ENCODE measurements around the gene QTRT2.

The QTRT2 gene

DNA sequence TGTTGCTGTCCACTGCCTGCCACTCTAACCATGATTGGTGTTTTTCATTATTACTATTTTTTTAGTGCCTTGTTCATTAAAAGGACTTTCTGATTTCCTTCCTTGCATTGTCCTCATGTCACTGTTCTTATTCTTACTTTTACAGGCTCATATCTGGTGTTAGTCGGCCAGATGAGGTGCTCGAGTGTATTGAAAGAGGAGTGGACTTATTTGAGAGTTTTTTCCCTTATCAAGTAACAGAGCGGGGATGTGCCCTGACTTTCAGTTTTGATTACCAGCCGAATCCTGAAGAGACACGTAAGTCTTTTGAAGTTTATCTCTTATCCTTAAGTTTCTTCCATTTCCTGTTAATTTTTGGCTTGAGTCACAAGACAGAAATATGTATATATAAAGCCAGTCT is 23.2 kb downstream of the QTRT2 start:
- DNase-seq, result no peak

DNA sequence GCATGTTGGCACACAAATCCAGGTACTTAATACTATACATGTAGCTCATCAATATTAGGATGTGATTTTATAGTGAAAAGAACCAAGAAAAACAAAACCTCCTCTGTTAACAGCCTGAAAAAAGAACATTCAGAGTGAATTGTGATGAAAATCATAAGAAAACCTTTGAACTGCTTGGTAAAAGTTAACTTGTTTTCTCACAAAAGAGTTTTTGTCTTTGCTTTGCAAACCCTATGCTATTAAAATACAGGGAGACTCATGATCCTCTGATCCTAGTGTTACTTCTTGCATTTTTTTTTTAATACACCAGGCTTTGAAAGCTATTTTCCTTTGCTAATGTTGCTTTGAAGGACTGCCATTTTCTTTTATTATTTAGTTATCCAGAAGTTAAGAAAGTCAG is 23.7 kb downstream of the QTRT2 start:
- DNase-seq, result no peak

DNA sequence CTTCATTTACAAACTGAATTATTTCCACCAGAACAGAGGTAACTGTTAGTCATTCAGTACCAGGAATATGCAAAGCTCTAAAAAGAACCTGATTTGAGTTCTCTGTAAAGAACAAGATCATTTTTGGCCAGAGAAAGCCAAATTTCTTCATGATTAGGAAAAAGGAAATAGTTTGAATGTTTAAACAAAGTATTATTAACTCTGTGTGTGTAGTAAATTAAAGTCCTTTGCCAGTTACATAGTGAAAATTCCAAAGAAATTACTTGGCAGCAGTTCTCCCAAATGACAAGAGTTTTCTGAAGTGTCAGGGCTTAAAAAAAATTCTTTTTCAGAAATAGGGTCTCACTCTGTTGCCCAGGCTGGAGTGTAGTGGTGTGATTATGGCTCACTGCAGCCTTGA is 24.5 kb downstream of the QTRT2 start:
- DNase-seq, result peak; percentile 64

DNA sequence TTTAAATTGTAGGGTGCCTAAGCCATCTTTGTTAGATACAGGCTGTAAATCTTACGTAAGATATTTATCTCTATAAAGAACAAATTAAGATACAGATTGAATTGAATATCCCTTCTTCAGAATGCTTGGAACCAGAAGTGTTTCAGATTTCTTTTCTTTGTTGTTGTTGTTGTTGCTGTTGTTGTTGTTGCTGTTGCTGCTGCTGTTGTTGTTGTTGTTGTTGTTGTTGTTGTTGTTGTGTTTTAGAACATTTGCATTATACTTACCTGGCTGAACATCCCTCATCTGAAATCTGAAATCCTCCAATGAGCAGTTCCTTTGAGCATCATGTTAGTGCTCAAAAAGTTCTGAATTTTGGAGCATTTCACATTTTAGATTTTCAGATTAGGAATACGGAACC is 26.6 kb downstream of the QTRT2 start:
- no peak for DNase-seq

DNA sequence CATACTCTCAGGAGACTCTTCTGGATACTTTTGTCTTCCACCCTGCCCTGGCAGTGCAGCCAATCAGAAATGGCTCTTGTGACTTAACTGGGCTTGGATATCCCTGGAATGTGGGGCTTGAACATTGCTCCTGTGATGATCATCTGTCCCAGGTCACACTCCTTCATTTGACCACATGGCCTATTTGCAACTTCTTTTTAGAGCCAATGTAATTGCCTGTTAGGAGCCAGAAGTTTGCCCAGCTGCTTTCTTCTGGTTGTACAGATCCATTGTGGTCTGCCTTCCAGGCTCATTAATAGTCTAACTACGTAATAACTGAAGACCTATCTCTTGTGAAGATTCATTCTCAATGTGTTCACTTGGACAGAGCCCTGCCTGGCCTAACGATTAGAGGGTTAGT is 29.8 kb downstream of the QTRT2 start:
- DNase-seq, result no peak

DNA sequence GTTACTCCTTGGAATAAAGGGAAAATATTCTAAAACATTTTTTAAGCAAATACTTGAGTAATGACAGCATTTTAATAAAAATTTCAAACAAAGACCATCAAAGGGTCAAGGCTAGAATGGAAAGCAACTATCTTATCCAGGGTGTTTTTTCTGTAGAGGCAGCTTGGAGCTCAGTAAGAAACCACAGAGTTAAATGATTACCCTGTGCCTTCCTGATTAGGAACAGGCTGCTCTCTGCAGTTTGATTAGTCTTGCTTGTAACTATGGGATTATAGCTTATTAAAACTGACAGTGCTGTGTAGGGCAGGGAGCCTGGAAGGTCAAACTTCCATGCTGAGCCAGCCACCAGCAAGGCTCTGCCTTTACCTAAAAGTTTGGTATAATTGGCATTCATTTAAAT is 33.1 kb downstream of the QTRT2 start:
- no peak for DNase-seq

DNA sequence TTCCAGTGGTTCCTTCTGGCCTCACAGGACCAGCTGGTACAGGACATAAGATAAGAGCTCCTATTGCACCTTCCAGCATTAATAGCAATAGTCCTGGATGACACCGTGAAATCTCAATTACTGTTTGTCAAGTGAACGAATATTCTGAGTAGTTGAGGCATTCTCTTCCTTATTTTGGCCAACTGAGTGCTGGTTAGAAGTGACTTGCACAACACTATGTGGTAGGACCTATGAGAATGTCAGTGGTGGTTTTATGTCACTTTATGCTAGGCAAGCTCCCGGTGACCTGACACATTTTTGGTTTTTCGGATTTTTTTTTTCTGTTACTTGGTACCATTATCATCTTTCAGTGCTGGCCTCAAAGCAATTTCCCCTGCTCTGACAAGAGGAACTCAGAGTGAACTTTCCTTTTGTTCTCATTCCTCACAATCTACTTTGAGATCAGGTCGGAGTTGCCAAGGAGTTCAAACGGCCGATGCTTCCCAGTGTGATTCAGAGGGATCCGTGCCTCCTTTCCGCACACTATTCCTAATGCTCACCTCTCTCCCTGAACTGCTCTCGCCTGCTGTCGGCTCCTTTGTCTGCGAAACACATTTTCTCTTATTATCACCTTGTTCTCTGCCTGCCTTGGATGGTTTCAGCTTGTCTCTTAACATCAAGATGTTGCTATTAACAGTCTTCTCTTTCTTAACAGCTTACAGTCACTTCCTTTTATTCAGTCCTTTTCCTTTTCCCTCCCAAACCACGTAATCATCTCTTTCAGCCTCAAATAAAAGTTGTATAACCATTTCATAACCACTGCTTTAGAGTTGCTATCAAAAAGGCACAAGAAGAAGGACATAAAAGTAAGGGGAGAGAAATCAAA is 35.8 kb downstream of the QTRT2 start:
- no peak for DNase-seq

DNA sequence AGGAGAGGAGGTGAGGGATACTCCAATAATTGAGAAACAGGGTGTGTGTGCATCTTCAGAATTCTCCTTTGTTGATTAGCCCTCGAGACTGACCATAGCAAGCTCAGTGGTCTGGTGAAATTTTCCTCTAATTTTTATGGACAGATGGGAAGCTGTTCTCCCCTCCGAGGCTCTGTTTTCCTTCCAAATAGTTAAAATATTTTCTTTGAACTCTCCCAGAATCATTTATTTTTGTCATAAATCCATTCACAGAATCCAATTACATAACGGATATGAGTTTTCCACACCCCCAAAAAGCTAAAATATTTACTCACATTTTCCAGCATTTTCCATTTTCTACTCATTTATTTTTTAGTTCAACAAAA is 36.5 kb downstream of the QTRT2 start:
- no peak for DNase-seq

DNA sequence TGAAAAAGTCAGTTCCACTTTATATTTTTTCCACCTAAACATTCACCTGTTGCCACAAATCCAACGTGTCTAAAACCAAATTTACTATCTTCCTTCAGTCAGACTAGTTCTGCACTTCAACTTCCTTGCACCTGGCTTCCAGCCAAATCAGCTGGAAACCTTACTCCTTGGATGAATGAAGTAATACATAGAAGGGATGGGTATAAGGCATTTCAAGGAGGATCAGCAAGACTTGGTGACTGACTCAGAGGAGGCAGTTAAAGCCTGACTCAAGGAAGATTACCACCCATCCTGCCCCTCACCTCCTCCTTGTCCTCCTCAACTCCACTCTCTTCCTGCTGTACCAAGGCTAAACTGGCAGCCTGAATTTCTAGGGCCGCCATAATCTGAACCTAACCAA is 37.1 kb downstream of the QTRT2 start:
- DNase-seq, result peak; percentile 64

DNA sequence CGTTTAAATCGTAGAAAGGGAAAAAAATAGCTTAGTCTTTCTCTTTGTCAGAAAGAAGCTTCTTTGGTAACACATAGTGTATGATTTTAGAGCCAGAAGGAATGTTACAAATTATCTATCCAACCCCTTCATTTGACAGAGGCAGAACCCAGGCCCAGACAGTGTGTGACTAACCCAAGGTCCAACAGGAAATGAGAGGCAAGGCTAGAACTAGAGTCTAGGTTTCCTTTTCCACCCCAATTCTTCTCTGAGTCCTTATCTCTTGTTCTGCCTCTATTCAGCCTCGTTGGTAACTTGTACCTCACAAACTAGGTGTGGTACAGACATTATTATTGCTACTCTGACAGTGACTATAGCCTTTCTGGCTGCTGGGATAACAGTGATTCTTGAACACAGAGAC is 39.3 kb downstream of the QTRT2 start:
- no peak for DNase-seq

DNA sequence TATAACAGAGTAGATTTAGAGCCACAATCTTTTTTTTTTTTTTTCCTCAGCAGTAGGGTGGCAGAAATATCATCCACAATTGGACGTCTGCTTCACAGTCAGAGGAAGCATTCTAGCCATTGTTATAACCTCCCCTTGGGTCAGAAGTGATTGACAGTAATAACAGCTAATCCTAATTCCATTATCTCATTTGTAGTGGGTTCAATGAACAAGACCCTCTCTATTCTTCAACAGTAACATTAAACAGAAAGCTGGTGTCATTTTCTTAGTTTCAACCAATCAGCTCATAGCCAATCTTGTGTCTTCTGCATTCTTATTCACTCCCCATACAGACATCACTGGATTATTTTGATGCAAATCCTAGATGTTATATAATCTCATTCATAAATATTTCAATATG is 44.6 kb downstream of the QTRT2 start:
- DNase-seq, result no peak

DNA sequence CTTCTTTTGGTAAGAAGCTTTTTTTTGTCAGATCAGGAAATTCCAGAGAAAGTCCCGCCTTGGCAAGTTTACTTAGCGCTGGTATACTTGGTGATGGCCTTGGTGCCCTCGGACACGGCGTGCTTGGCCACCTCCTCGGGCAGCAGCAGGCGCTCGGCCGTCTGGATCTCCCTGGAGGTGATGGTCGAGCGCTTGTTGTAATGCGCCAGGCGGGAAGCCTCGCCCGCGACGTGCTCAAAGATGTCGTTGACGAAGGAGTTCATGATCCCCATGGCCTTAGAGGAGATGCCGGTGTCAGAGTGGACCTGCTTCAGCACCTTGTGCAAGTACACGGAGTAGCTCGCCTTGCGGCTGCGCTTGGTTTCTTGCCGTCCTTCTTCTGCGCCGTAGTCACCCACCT is 46.6 kb downstream of the QTRT2 start:
- DNase-seq, result no peak

DNA sequence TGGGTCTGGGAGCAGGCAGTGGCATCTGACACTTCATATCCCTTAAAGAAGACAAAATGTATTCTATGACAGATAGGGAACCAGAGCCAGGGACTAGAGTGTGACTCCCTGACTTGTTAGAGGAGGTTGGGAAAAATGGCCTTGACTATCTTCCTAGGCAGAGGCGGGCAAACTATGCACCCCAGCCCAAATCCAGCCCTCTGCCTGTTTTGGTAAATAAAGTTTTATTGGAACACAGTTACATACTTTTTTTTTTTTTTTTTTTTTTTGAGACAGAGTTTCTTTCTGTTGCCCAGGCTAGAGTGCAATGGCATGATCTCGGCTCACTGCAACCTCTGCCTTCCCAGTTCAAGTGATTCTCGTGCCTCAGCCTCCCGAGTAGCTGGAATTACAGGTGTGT is 47.3 kb downstream of the QTRT2 start:
- DNase-seq, result no peak

DNA sequence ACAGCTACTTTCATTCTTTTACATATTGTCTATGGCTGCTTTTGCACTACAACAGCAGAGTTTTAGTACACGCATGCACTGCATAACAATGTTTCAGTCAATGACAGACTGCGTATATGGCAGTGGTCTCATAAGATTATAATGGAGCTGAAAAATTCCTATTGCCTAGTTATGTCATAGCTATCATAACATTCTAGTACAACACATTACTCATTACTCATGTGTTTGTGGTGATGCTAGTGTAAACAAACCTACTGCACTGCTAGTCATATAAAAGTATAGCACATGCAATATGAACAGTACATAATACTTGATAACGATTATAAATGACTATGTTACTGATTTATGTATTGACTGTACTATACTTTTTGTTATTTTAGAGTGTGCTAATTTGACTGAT is 47.9 kb downstream of the QTRT2 start:
- no peak for DNase-seq

DNA sequence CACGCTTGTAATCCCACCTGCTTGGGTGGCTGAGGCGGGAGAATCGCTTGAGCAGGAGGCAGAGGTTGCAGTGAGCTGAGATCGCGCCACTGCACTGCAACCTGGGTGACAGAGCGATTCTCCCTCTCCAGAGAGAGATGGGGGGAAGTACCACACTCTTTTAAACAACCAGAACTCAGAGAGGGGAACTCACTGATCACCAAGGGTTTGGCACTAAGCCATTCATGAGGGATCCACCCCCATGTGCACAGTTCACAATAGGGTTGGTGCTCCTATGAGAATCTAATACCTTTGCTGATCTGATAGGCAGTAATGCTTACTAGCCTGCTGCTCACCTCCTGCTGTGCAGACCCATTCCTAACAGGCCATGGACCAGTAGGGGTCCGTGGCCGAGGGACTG is 51.6 kb downstream of the QTRT2 start:
- no peak for DNase-seq

DNA sequence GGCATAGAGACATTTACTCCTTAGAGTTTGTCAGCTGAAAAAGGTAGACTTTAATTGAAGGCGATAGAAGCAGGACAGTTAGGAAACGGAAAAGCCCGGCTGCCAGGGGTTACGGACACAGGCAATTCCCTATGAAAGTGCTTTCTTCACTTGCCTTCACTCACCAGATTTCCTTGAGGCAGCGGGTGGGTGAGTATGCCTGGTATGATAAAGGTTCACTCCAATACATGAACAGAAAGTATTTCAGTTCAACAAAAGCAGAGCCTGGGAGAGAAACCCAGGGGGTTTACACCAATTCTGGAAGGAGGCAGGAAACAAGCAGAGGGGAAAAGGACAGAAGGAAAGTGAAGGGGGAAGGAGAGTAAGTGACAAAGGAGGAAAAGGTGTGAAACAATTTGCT is 53.9 kb downstream of the QTRT2 start:
- no peak for DNase-seq

DNA sequence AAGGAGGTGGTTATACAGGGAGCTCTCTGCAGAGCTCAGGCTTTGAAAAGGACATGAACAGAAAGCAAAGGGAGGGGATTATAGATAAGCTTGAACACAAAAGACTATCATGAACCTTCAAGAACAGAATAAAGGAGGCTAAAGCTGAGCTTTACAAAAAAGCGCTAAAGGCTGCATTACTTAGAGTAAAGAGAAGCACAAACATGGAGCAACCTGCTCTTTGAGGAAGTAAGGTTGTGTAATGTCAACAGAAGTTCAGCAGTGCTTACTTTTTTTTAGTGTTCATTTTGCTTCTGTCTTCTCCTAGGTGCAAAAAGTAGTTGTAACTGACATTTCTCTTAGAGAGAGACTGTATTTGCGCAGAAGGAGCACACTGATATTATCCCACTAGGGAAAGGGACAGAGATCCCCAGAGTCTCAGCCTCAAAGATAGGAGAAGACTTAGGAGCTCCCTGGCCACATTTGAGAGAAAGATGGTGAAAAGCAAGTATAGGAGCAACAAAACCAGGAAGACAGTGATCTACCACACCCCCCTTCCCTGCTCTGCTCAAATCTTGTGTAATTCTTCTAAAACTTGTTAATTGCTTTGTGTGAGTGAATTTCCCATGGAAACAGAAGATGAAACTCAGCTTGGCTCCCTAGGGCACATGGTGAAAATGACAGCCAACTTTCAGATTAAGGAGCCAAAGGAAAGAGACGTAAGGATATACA is 54.7 kb downstream of the QTRT2 start:
- DNase-seq, result no peak

DNA sequence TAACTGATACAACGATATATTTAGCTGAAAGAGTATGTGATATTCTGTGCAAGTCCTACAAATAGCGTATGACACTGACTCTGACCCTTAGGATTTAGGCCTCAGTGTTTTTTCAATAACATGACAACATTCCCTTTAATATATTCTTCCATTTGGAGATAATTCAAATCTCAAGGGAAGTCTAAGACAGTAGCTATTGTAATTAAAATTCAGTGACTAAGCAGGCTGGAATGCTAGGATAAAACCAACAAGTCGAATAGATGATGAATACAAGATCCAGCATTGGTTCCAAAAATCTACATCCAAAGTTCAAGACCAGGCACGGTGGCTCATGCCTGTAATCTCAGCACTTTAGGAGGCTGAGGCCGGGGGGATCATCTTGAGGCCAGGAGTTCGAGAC is 56.2 kb downstream of the QTRT2 start:
- peak; percentile 41 for DNase-seq

DNA sequence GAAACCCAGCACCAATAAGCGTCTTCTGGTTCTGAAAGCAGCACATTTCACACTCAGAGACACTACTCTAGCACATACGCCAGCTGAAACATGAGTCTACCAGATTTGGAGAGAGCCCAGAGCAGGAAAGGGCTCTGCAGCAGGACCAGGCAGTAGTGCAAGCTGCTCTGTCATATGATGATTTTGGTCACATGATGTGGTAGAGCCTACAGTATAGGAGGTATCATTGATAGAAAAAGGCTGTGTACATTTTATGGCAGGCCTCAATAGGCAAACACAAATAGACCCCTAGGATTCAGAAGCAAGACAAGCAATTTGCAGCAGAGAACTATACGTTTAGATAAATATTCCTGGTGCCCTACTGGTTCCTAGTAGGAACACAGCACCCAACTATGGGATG is 58.2 kb downstream of the QTRT2 start:
- no peak for DNase-seq

DNA sequence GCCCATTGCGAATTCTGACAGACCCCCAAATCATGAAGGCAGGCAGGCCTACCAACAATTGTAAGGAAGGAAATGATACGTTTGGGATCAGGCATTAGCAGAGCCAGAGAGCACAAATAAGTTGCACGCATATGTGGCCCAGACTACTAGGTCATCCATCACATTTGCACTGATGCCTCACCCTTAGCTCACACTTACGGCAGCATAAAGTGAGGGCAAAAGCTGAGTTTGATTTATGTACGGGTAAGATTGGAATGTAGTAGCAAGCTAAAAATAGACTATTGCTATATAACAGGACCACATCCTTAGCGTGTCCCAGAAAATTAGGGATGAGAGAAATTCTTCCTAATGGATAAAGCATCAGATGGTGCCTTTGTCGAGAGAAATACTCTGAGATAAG is 58.6 kb downstream of the QTRT2 start:
- DNase-seq, result no peak

DNA sequence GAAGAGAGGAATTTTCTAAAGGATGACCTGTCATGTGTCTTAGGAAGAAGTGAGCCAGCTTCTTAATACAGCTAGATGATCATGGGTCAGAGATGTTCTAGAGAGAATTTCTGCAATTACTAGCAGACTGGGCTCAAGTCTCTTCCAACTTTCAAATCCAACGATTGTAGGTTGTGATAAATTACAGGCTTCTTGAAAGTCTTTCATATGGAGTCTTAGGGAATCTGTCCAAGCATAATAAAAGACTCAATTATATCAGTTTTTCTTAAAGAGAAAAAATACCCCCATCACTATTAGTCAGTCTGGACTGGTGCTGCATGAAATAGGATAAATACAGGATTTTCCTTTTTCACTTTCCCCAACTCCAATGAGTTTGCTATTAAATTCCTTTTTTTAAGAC is 63.2 kb downstream of the QTRT2 start:
- DNase-seq, result no peak

DNA sequence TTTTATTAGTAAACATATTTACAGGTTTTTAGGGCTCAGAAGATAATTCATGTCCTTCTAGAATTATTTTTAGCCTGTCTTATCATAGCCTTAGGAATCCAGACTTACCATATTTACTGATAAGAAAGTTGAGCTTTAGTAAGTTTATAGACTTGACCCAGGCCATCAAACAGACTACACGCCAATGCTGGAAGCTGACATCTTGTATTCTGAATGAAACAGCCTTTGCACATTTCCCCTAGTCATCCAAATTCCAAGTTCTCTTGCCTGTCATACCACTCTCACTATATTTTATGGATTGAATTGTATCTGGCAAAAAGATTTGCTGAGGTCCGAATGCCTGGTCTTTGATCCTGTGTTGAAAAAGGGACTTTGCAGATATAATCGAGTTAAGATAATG is 63.7 kb downstream of the QTRT2 start:
- DNase-seq, result no peak

DNA sequence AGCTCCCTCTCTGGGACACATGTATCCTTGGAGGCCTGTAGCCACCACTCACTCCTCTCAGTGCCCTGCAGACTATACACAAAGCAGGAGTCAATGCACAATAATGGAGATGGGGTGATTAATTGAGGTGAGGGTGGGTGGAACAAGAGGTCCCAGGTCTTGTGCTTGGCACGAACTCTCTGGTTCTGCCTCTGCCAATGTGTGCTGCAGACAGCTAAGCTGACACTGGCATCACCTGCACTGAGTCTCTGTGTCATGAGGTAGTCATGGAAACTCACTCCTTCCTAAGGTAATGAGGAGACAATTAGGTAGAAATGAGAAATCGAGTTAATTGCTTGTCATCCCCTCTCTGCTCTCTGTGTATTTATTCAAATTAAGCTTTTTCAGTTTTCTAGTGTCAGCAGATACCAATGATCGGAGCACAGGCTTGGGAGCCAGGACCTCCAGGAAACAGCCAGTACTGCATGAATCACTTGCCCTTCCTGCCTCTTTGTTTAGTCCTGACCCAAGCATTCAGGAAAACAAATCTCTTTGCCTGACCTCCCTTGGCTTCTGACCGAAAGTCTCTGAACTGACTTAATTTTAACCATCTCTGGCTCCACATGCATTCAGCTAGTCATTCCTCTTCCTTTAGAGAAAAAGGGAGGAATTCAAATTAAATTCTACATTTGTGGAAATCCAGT is 65.6 kb downstream of the QTRT2 start:
- DNase-seq, result no peak

DNA sequence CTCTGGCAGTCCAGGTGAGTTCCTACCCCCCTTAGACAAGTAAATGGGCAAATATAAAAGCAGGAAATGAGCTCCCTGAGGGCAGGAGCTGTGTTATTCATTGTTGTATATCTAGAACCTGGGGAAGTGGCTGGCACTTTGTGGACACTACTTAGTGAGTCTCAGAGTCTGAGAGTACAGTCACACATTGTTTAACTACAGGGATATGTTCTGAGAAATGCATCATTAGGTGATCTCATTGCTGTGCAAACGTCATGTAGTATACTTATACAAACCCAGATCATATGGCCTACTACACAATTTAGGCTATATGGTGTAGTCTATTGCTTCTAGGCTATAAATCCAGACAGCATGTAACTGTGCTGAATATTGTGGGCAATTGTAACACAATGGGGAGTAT is 69.9 kb downstream of the QTRT2 start:
- no peak for DNase-seq
